GM19240 (cell line): ENCODE data around the gene STYXL1.
"Not testable (repeated sequence)": the region's sequence is repeated elsewhere in the genome, so short reads cannot be mapped to it uniquely, and the experiment has no call there.

ENCODE experiments used
- DNase-seq: peaks from one replicate; pipeline ENCODE4 v3.0.0; 2011; ENCODE audit warnings: low spot score; ENCODE audit not compliant: insufficient read length

The STYXL1 gene

GRCh38 chr7:76065016-76065612 is 17.3 kb upstream of the STYXL1 start:
- DNase-seq = no peak

- DNase-seq = no peak
Measured at GRCh38 chr7:76064208-76064970, 16.6 kb upstream of the STYXL1 start.

GRCh38 chr7:76063525-76063924 is 15.7 kb upstream of the STYXL1 start:
- no peak for DNase-seq

GRCh38 chr7:76063114-76063513 is 15.3 kb upstream of the STYXL1 start:
- DNase-seq = no peak

- no peak for DNase-seq
Measured at GRCh38 chr7:76062254-76062653, 14.5 kb upstream of the STYXL1 start.

- no peak for DNase-seq
Measured at GRCh38 chr7:76060842-76061241, 13.0 kb upstream of the STYXL1 start.

GRCh38 chr7:76058745-76059144 is 10.9 kb upstream of the STYXL1 start:
- DNase-seq = not testable (repeated sequence)

- DNase-seq = no peak
Measured at GRCh38 chr7:76057813-76058145, 10.0 kb upstream of the STYXL1 start.

- DNase-seq = no peak
Measured at GRCh38 chr7:76057103-76057812, 9.5 kb upstream of the STYXL1 start.

GRCh38 chr7:76056241-76056640 is 8.4 kb upstream of the STYXL1 start:
- DNase-seq = no peak

GRCh38 chr7:76054123-76055120 is 6.6 kb upstream of the STYXL1 start:
- no peak for DNase-seq

GRCh38 chr7:76053461-76053860 is 5.7 kb upstream of the STYXL1 start:
- DNase-seq = no peak

- DNase-seq = not testable (repeated sequence)
Measured at GRCh38 chr7:76052681-76053080, 4.9 kb upstream of the STYXL1 start.

- DNase-seq = no peak
Measured at GRCh38 chr7:76051840-76052239, 4.0 kb upstream of the STYXL1 start.

- no peak for DNase-seq
Measured at GRCh38 chr7:76050545-76050944, 2.7 kb upstream of the STYXL1 start.

GRCh38 chr7:76049295-76049694 is 1.5 kb upstream of the STYXL1 start:
- no peak for DNase-seq

GRCh38 chr7:76048668-76048988 is 828 bp upstream of the STYXL1 start:
- DNase-seq = no peak

- no peak for DNase-seq
Measured at GRCh38 chr7:76047305-76047810, 442 bp downstream of the STYXL1 start.

GRCh38 chr7:76044375-76044865 is 3.4 kb downstream of the STYXL1 start:
- no peak for DNase-seq

GRCh38 chr7:76040126-76040525 is 7.7 kb downstream of the STYXL1 start:
- DNase-seq = no peak

- no peak for DNase-seq
Measured at GRCh38 chr7:76037310-76037709, 10.5 kb downstream of the STYXL1 start.
